ENCODE measurements around the gene MFAP3L. TPM values are rescaled to one million over a fixed set of nuclear protein-coding genes. Genes with fewer than 3 reads are reported as not detected.
"Not testable (repeated sequence)": the region's sequence is repeated elsewhere in the genome, so short reads cannot be mapped to it uniquely, and the experiment has no call there.

The MFAP3L gene
- total RNA-seq, result 1 to 10 TPM; 1.0 to 2.2 TPM

DNA sequence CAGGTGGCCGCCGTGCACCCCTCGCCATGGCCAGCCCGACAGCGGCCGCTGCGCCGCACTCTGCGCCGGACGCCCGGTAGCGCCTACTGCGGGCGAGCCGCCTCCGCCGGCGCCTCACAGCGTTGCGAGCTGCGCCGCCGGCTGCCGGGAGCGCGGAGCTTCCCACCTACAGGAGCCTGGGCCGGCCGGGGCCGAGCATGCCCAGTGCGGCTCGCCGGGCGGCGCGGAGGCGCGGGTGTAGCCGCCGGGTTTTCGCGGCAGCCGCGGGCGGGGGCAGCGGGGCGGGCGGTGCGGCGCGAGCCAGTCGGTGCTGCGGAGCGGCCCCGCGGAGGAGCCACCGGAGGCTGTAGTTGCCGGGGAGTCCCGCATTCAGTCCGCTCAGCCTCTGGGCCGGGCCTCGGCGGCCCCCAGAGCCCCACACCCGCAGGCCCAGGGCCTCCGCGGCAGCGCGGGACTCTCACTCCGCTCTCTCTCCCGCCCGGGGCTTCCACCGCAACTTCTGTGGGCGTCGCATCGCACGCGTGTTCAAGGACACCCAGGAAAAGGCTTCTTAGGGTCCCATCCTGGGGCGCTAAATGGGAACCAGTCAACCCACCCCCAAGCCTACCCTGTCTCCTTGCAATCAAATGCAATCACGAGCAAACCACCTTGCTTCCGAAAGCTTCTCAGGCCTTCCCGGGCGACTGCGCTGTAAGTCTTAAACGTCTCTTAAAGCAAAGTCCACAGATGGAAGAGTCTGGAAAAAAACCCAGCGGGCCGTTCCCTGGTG lies at the start of gene MFAP3L:
Gene MFAP3L, minus strand, starts transcription at position 143 of the 769 bp plus-strand sequence. CDS start 20,518 bp downstream, outside the sequence.
- Mint-ChIP-seq H3K4me3 (peak within 1 kb of the TSS; percentile 84), H3K9me3 (peaks cover 6% of the 10 kb centered on the region), H3K36me3 (peaks cover 6% of the 10 kb centered on the region), H3K4me1 (peaks cover 8% of the 10 kb centered on the region), H3K27me3 (peaks cover 36% of the 10 kb centered on the region), H3K27ac (peak within 1 kb of the TSS; percentile 90)
- DNase-seq, result peak; percentile 91

DNA sequence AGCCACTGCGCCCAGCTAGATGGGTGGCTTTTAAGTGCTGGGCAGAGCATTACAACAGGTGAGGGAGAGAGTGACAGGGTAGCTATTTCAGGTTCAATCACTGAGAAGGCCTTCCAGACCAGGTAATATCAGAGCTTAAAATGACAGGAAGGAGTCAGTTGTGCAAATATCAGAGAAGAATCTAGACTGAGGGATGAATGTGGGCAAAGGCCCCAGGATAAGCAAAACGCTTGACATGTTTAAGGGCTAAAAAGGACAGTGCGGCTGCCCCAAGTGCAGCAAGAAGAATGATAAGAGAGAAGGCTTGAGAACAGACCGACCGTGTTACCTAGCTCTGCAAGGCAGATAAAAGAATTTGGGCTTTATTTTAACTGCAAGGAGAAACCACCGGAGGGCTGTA lies 45.0 kb upstream of the MFAP3L start:
- H3K36me3 Mint-ChIP-seq, result no peaks in the 10 kb centered on the region
- H3K9me3 Mint-ChIP-seq, result no peaks in the 10 kb centered on the region
- DNase-seq, result no peak
- no peak overlapping the region for H3K27ac Mint-ChIP-seq
- H3K27me3 Mint-ChIP-seq, result no peaks in the 10 kb centered on the region
- H3K4me1 Mint-ChIP-seq, result no peaks in the 10 kb centered on the region
- H3K4me3 Mint-ChIP-seq, result no peak overlapping the region

DNA sequence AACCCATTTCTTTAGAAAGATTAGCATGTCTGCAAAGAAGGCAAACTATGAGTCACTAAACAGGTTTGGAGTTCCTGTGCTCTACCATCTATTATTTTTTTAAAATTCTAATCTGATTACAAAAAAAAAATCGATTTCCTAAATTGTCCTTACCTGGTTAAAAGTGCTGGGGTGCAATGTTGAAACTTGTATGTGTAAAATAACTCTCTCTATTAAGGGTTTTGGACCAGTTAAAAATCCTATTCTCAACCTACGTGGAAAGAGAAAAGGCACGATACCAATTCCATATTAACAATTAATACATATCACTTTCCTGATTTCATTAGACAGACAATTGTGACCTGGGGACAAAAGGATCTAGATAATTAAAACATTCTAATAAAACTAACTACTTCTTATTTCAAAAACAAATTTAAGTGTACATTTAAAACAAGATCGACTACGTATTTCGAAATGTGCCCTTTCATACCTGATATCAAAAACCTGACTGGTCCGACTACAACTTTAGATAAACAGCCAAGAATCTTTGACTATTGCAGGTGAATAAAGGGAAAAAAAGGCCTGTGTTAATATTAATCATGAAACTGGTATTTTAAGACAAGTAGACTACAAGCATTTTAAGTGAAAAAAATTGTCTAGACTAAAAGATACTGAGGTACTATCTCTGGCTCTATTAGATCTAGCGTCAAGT lies 42.4 kb upstream of the MFAP3L start:
- Mint-ChIP-seq H3K36me3 (no peaks in the 10 kb centered on the region), H3K4me3 (no peak overlapping the region), H3K4me1 (no peaks in the 10 kb centered on the region), H3K27ac (no peak overlapping the region), H3K27me3 (no peaks in the 10 kb centered on the region), H3K9me3 (no peaks in the 10 kb centered on the region)
- DNase-seq, result no peak

- Mint-ChIP-seq H3K36me3 (no peaks in the 10 kb centered on the region), H3K27me3 (no peaks in the 10 kb centered on the region), H3K27ac (no peak overlapping the region), H3K4me3 (no peak overlapping the region), H3K4me1 (no peaks in the 10 kb centered on the region), H3K9me3 (no peaks in the 10 kb centered on the region)
- no peak for DNase-seq
Measured at GRCh38 chr4:170059421-170059820, 33.2 kb upstream of the MFAP3L start.

- H3K36me3 Mint-ChIP-seq, result no peaks in the 10 kb centered on the region
- no peak overlapping the region for H3K27ac Mint-ChIP-seq
- H3K4me3 Mint-ChIP-seq, result no peak overlapping the region
- no peaks in the 10 kb centered on the region for H3K27me3 Mint-ChIP-seq
- no peaks in the 10 kb centered on the region for H3K4me1 Mint-ChIP-seq
- no peak for DNase-seq
- H3K9me3 Mint-ChIP-seq, result no peaks in the 10 kb centered on the region
Measured at GRCh38 chr4:170058826-170059225, 32.6 kb upstream of the MFAP3L start.

- H3K36me3 Mint-ChIP-seq, result no peaks in the 10 kb centered on the region
- no peaks in the 10 kb centered on the region for H3K9me3 Mint-ChIP-seq
- no peak overlapping the region for H3K4me3 Mint-ChIP-seq
- no peak for DNase-seq
- no peaks in the 10 kb centered on the region for H3K4me1 Mint-ChIP-seq
- no peak overlapping the region for H3K27ac Mint-ChIP-seq
- H3K27me3 Mint-ChIP-seq, result no peaks in the 10 kb centered on the region
Measured at GRCh38 chr4:170057866-170058265, 31.7 kb upstream of the MFAP3L start.

GRCh38 chr4:170052919-170053318 lies 26.7 kb upstream of the MFAP3L start:
- no peaks in the 10 kb centered on the region for H3K36me3 Mint-ChIP-seq
- peaks cover 3% of the 10 kb centered on the region for H3K27me3 Mint-ChIP-seq
- no peak for DNase-seq
- no peaks in the 10 kb centered on the region for H3K4me1 Mint-ChIP-seq
- H3K4me3 Mint-ChIP-seq, result no peak overlapping the region
- H3K27ac Mint-ChIP-seq, result no peak overlapping the region
- H3K9me3 Mint-ChIP-seq, result no peaks in the 10 kb centered on the region

GRCh38 chr4:170051402-170051801 lies 25.2 kb upstream of the MFAP3L start:
- Mint-ChIP-seq H3K27me3 (peaks cover 4% of the 10 kb centered on the region), H3K4me3 (no peak overlapping the region), H3K9me3 (no peaks in the 10 kb centered on the region), H3K27ac (no peak overlapping the region), H3K36me3 (no peaks in the 10 kb centered on the region), H3K4me1 (no peaks in the 10 kb centered on the region)
- DNase-seq, result no peak

DNA sequence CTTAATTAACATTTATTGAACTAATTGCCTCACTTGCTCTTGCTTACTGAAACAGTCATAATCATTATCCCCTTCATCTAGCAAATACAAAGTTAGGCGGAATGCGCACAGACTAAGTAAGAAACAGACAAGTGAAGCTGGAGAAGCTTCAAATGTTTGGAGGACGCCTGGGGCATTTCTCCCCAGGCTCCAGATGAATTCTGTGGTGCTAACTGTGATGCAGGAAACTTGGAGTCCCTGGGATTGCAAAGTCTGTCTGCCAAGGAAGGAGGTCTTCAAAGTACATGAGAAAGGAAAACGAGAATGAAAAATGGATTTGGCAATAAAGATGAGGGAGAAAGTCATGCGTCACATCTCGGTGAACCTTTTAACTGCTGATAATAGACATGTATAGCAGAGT lies 23.6 kb upstream of the MFAP3L start:
- Mint-ChIP-seq H3K4me1 (no peaks in the 10 kb centered on the region), H3K9me3 (no peaks in the 10 kb centered on the region), H3K4me3 (no peak overlapping the region), H3K36me3 (no peaks in the 10 kb centered on the region), H3K27me3 (peaks cover 4% of the 10 kb centered on the region), H3K27ac (no peak overlapping the region)
- no peak for DNase-seq

DNA sequence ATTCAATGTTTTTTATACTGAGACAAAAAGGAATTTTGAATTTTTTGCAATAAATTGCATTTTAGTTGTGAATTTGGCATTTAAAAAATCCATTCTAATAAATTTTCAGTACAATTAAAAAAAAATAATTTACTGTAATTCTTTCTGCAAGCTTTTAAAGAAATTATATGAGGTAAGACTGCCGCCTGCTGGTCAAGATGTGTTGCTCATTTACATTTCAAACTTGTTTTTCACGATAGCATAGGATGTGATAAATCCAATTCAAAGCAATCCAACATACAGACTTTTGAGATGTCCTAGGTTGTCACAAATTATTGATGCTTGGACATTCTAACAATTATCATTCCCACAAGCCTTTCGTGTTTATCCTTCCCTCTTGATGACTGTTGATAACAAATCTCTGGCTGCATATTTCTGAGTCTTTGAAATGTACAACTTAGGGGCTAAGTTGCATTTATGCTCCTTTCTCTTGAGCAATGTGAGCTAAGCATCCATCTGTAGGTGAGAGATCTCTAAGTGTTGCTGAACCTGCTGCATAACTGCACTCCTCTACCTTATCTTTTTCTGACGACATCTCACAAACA lies 21.7 kb upstream of the MFAP3L start:
- no peaks in the 10 kb centered on the region for H3K9me3 Mint-ChIP-seq

DNA sequence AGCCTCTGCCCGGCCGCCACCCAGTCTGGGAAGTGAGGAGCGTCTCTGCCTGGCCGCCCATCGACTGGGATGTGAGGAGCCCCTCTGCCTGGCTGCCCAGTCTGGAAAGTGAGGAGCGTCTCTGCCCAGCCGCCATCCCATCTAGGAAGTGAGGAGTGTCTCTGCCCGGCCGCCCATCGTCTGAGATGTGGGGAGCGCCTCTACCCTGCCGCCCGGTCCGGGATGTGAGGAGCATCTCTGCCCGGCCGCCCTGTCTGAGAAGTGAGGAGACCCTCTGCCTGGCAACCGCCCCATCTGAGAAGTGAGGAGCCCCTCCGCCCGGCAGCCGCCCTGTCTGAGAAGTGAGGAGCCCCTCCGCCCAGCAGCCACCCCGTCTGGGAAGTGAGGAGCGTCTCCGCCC lies 20.0 kb upstream of the MFAP3L start:
- H3K4me1 Mint-ChIP-seq, H3K27ac Mint-ChIP-seq, H3K27me3 Mint-ChIP-seq, H3K36me3 Mint-ChIP-seq, H3K4me3 Mint-ChIP-seq, H3K9me3 Mint-ChIP-seq, DNase-seq: not testable (repeated sequence)

More for the DNA sequence above, 21.7 kb upstream of the MFAP3L start:
- H3K36me3 Mint-ChIP-seq, result no peaks in the 10 kb centered on the region
- DNase-seq, result peak; percentile 18
- H3K4me3 Mint-ChIP-seq, result no peak overlapping the region
- no peak overlapping the region for H3K27ac Mint-ChIP-seq
- H3K4me1 Mint-ChIP-seq, result no peaks in the 10 kb centered on the region
- H3K27me3 Mint-ChIP-seq, result peaks cover 4% of the 10 kb centered on the region

DNA sequence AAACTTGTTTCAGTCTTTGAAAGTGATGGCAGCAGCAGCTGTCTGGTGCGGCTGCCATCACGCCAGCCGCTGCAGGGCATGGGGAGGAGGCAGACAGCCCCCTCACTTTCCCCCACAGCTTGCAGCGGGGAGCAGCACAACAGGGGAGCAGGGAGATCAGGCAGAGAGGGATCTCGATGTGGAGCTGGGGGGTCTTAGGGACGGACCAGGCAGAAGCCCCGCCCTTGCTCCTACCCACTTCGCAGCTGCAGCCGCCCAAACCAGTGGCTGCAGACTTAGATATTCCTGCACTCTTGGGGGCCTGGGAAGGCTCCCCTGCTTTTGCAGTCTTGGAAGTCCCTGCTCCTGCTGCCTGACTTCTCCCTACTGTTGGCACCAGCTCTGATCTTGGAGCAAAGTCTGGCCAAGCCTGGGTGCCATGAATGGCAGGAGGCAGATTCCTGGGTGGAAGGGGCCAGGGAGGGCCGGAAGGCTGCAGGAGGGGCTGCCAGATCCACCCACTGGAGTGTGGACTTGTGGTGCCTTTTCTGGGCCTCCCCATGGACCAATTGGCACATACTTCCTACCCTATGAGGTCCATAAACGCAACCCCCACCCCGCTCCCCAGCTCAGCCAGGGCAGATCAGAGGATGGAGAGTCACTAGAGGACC lies 14.0 kb upstream of the MFAP3L start:
- no peaks in the 10 kb centered on the region for H3K4me1 Mint-ChIP-seq
- H3K27ac Mint-ChIP-seq, result no peak overlapping the region
- no peaks in the 10 kb centered on the region for H3K36me3 Mint-ChIP-seq
- H3K4me3 Mint-ChIP-seq, result no peak overlapping the region
- DNase-seq, result no peak
- H3K9me3 Mint-ChIP-seq, result no peaks in the 10 kb centered on the region
- no peaks in the 10 kb centered on the region for H3K27me3 Mint-ChIP-seq

DNA sequence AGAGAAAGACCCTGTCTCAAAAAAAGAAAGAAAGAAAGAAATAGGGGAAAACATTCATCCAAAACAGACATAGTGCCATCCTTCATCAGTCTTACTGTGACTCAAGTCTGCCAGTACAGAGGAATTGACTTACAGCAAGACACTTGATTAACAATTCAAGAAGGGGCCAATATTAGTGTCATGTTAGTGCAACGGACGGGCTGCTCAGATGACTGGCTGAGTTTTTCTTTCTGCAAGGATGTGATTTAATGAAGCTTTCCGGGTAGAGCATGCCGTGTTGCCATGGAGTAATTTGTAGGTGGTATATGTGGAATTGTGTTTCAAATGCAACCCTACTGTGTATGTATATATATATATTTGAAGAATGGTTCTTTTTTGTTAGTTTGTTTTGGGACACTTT lies 12.6 kb upstream of the MFAP3L start:
- Mint-ChIP-seq H3K27ac (no peak overlapping the region), H3K36me3 (no peaks in the 10 kb centered on the region), H3K4me3 (no peak overlapping the region), H3K27me3 (no peaks in the 10 kb centered on the region), H3K9me3 (no peaks in the 10 kb centered on the region), H3K4me1 (no peaks in the 10 kb centered on the region)
- DNase-seq, result no peak

- Mint-ChIP-seq H3K4me1 (no peaks in the 10 kb centered on the region), H3K27ac (no peak overlapping the region), H3K9me3 (no peaks in the 10 kb centered on the region), H3K27me3 (no peaks in the 10 kb centered on the region), H3K4me3 (no peak overlapping the region), H3K36me3 (no peaks in the 10 kb centered on the region)
- DNase-seq, result no peak
Measured at GRCh38 chr4:170038232-170038631, 12.0 kb upstream of the MFAP3L start.

GRCh38 chr4:170037481-170037880 lies 11.3 kb upstream of the MFAP3L start:
- no peaks in the 10 kb centered on the region for H3K4me1 Mint-ChIP-seq
- H3K27me3 Mint-ChIP-seq, result no peaks in the 10 kb centered on the region
- no peaks in the 10 kb centered on the region for H3K36me3 Mint-ChIP-seq
- DNase-seq, result no peak
- H3K27ac Mint-ChIP-seq, result no peak overlapping the region
- no peaks in the 10 kb centered on the region for H3K9me3 Mint-ChIP-seq
- no peak overlapping the region for H3K4me3 Mint-ChIP-seq

Data from activated naive CD8-positive, alpha-beta T cell treated with anti-CD3 and anti-CD28 coated beads for 36 hours (primary cell).